B cell (primary cell): ENCODE measurements around the gene ATP8A2. TPM values are rescaled to one million over a fixed set of nuclear protein-coding genes. Genes with fewer than 3 reads are reported as not detected.

Source experiments
- ATAC-seq: fragments of 200-7000 bp; cut with Tn5 transposase; one replicate; pipeline ENCODE4 v1.10.0; 2021; ENCODE audit warnings: low read depth, mild to moderate bottlenecking, moderate number of reproducible peaks, moderate library complexity
- CTCF ChIA-PET: fragments of 350-600 bp; sonication (Branson Sonifier 250); formaldehyde crosslinking; loops from one replicate; lab custom pipeline; 2021; ENCODE audit warnings: antibody characterized with exemption, inconsistent platforms; lab: Charles Lee
- POLR2A ChIA-PET: fragments of 350-600 bp; sonication (Branson Sonifier 250); formaldehyde crosslinking; loops from one replicate; lab custom pipeline; 2021; ENCODE audit warnings: antibody characterized with exemption; lab: Charles Lee
- DNase-seq: peaks from one replicate; pipeline ENCODE4 v3.0.0; 2013
- H2AFZ ChIP-seq: 2 replicates; pipeline ENCODE4 v1.6.1; 2012; ENCODE audit warnings: mild to moderate bottlenecking, low read depth, low read length; ENCODE audit not compliant: insufficient read depth, poor library complexity, severe bottlenecking
- H3K27ac ChIP-seq, 2 donors: 1 replicate in 1 of 2; 2 replicates in 1 of 2; pipeline ENCODE4 v1.5.1; 2012 to 2013; ENCODE audit warnings: low read length in 2 of 2, mild to moderate bottlenecking in 2 of 2, moderate library complexity in 1 of 2
- H3K27me3 ChIP-seq, 4 experiments: fragments of 200-600 bp in 1 of 4; sonication (generic) in 1 of 4; replicated peaks in 1 of 4; 1 replicate in 2 of 4; 2 replicates in 2 of 4; pipeline versions ENCODE4 v1.6.1 to v1.7.0; 2013 to 2016; ENCODE audit warnings: low read length in 3 of 4, mild to moderate bottlenecking in 2 of 4, mixed read lengths in 1 of 4, moderate library complexity in 1 of 4; ENCODE audit not compliant: insufficient read depth in 4 of 4, control insufficient read depth in 3 of 4; ENCODE audit errors: control extremely low read depth in 1 of 4
- H3K36me3 ChIP-seq, 2 experiments: replicated peaks in 1 of 2; 1 replicate in 1 of 2; 2 replicates in 1 of 2; pipeline versions ENCODE4 v1.6.1 to v1.7.1; 2013; ENCODE audit warnings: low read length in 1 of 2; ENCODE audit not compliant: insufficient read depth in 2 of 2, control insufficient read depth in 1 of 2; ENCODE audit errors: control extremely low read depth in 1 of 2, extremely low read depth in 1 of 2
- H3K4me1 ChIP-seq, 2 donors: fragments of 200-600 bp in 1 of 2; sonication (generic) in 1 of 2; 1 replicate in 1 of 2; 2 replicates in 1 of 2; pipeline versions ENCODE4 v1.5.1 to v1.6.1; 2013 to 2017; ENCODE audit warnings: low read length in 2 of 2; ENCODE audit not compliant: control insufficient read depth in 2 of 2, insufficient read depth in 2 of 2
- H3K4me2 ChIP-seq: replicated peaks from 2 replicates; pipeline ENCODE3; 2012; ENCODE audit warnings: mild to moderate bottlenecking, low read depth, low read length; ENCODE audit not compliant: poor library complexity, severe bottlenecking
- H3K4me3 ChIP-seq, 5 experiments: fragments of 200-600 bp in 1 of 5; sonication (generic) in 1 of 5; 1 replicate in 3 of 5; 2 replicates in 2 of 5; pipeline versions ENCODE4 v1.5.1 to v1.7.0; 2011 to 2016; ENCODE audit warnings: low read length in 4 of 5, mild to moderate bottlenecking in 4 of 5, low read depth in 2 of 5, control low read depth in 1 of 5, moderate library complexity in 1 of 5; ENCODE audit not compliant: insufficient read depth in 1 of 5; ENCODE audit errors: control extremely low read depth in 1 of 5, extremely low read depth in 1 of 5
- H3K79me2 ChIP-seq: fragments of 200-600 bp; sonication (generic); one replicate; pipeline ENCODE4 v1.6.0; 2016; ENCODE audit warnings: low read length; ENCODE audit not compliant: control insufficient read depth, insufficient read depth
- H3K9ac ChIP-seq: fragments of 200-600 bp; sonication (generic); 2 replicates; pipeline ENCODE4 v1.6.1; 2017; ENCODE audit warnings: mild to moderate bottlenecking, low read length, moderate library complexity
- H3K9me3 ChIP-seq, 3 donors: one replicate each; pipeline versions ENCODE4 v1.6.1 to v1.7.1; 2013; ENCODE audit warnings: low read length in 2 of 3; ENCODE audit not compliant: control insufficient read depth in 2 of 3, insufficient read depth in 1 of 3; ENCODE audit errors: control extremely low read depth in 1 of 3
- H4K20me1 ChIP-seq: 2 replicates; pipeline ENCODE4 v1.6.0; 2012; ENCODE audit warnings: mild to moderate bottlenecking, low read length; ENCODE audit not compliant: insufficient read depth, control insufficient read depth, poor library complexity, severe bottlenecking
- H3K27ac Mint-ChIP-seq: one replicate; pipeline ENCODE4 v1.8.0; 2021; ENCODE audit warnings: mixed read lengths
- H3K27me3 Mint-ChIP-seq: one replicate; pipeline ENCODE4 v1.8.0; 2021; ENCODE audit warnings: mixed read lengths
- H3K4me1 Mint-ChIP-seq: one replicate; pipeline ENCODE4 v1.8.0; 2021; ENCODE audit warnings: mixed read lengths
- H3K4me3 Mint-ChIP-seq: one replicate; pipeline ENCODE4 v1.8.0; 2021; ENCODE audit warnings: mixed read lengths
- H3K9me3 Mint-ChIP-seq: one replicate; pipeline ENCODE4 v1.8.0; 2022; ENCODE audit warnings: mixed read lengths; ENCODE audit not compliant: insufficient read depth
- EZH2 ChIP-seq: IDR thresholded peaks from 2 replicates; pipeline ENCODE4 v1.6.1; 2012; ENCODE audit warnings: borderline replicate concordance, low read depth, mild to moderate bottlenecking, moderate library complexity, low read length; ENCODE audit not compliant: insufficient read depth, poor library complexity, severe bottlenecking
- WGBS: methylation state at CpG from one replicate; pipeline ENCODE4 v1.1.5; 2013; ENCODE audit warnings: missing lambda C conversion rate; ENCODE audit not compliant: insufficient coverage; 5-methylcytosine and 5-hydroxymethylcytosine counted together
- intact Hi-C: fragments of 100-400 bp; cut with micrococcal nuclease; formaldehyde crosslinking; loops from one replicate; pipeline ENCODE4 v1.10.0; 2022
- polyA plus RNA-seq: library from polyadenylated mRNA; depleted of rRNA; stranded (reverse); fragments of >200 nt; gene quantifications from 2 replicates; pipeline ENCODE4 v1.2.3, GENCODE V29; 2012
- total RNA-seq, 2 donors: library from RNA; stranded (reverse); fragments of 120-200 nt in 1 of 2; gene quantifications; 1 replicate in 1 of 2; 2 replicates in 1 of 2; pipeline versions ENCODE4 v1.2.3 to v1.2.4, GENCODE V29; 2013 to 2022
- TF ChIP-seq, protein P1 (sequence below): fragments of 200-600 bp; IDR thresholded peaks from one replicate; pipeline ENCODE4 v1.8.0; 2022; ENCODE audit warnings: antibody characterized with exemption, mild to moderate bottlenecking

ATP8A2 gene
- total and polyA plus RNA-seq, 2 donors (not counting 1 experiment from before 2014, with no cell fraction given): not detected

- no peak overlapping the region for H3K27ac Mint-ChIP-seq
- no peaks in the 10 kb centered on the region for H3K36me3 ChIP-seq
- no peaks in the 10 kb centered on the region for H3K4me1 ChIP-seq
- H3K4me3 ChIP-seq: no peak overlapping the region
- intact Hi-C loops: no loop called here
- no peak overlapping the region for H3K27ac ChIP-seq
- no peaks in the 10 kb centered on the region for H4K20me1 ChIP-seq
- no peak overlapping the region for H3K4me3 Mint-ChIP-seq
- H3K27me3 Mint-ChIP-seq: peaks cover 17% of the 10 kb centered on the region
- ATAC-seq (no peak), DNase-seq (no peak)
- no peak for TF ChIP-seq EZH2
- TF ChIP-seq, protein P1, sequence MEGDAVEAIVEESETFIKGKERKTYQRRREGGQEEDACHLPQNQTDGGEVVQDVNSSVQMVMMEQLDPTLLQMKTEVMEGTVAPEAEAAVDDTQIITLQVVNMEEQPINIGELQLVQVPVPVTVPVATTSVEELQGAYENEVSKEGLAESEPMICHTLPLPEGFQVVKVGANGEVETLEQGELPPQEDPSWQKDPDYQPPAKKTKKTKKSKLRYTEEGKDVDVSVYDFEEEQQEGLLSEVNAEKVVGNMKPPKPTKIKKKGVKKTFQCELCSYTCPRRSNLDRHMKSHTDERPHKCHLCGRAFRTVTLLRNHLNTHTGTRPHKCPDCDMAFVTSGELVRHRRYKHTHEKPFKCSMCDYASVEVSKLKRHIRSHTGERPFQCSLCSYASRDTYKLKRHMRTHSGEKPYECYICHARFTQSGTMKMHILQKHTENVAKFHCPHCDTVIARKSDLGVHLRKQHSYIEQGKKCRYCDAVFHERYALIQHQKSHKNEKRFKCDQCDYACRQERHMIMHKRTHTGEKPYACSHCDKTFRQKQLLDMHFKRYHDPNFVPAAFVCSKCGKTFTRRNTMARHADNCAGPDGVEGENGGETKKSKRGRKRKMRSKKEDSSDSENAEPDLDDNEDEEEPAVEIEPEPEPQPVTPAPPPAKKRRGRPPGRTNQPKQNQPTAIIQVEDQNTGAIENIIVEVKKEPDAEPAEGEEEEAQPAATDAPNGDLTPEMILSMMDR: no peak
- no peak overlapping the region for H2AFZ ChIP-seq
- H3K9me3 Mint-ChIP-seq: no peaks in the 10 kb centered on the region
- WGBS: 63% methylated on average over 8 of the region's 9 CpGs
- H3K79me2 ChIP-seq: no peaks in the 10 kb centered on the region
- POLR2A ChIA-PET: no interaction called here
- no peaks in the 10 kb centered on the region for H3K4me1 Mint-ChIP-seq
- no peak overlapping the region for H3K4me2 ChIP-seq
- CTCF ChIA-PET: no interaction called here
- no peak overlapping the region for H3K9ac ChIP-seq
- no peaks in the 10 kb centered on the region for H3K9me3 ChIP-seq
- H3K27me3 ChIP-seq: peaks cover 0 to 4% (median 0%) of the 10 kb centered on the region in 4 experiments
These were observed 123.1 kb downstream of the ATP8A2 start for GRCh38 chr13:25494698-25495411.

GRCh38 chr13:25501231-25501630, 129.5 kb downstream of the ATP8A2 start:
- no peaks in the 10 kb centered on the region for H3K4me1 ChIP-seq
- H3K9me3 Mint-ChIP-seq: no peaks in the 10 kb centered on the region

More at GRCh38 chr13:25501231-25501630, 129.5 kb downstream of the ATP8A2 start:
- Histone ChIP-seq H3K27me3 (no peaks in the 10 kb centered on the region), H3K4me2 (no peak overlapping the region), H3K79me2 (no peaks in the 10 kb centered on the region), H3K9me3 (no peaks in the 10 kb centered on the region), H4K20me1 (no peaks in the 10 kb centered on the region), H3K36me3 (no peaks in the 10 kb centered on the region), H3K4me3 (no peak overlapping the region), H3K27ac (no peak overlapping the region), H3K9ac (no peak overlapping the region), H2AFZ (no peak overlapping the region)
- TF ChIP-seq, protein P1: no peak
- TF ChIP-seq EZH2: no peak
- 73% methylated on average over 2 of the region's 3 CpGs for WGBS
- no peaks in the 10 kb centered on the region for H3K4me1 Mint-ChIP-seq
- H3K27me3 Mint-ChIP-seq: peaks cover 6% of the 10 kb centered on the region
- no peak for DNase-seq
- H3K27ac Mint-ChIP-seq: no peak overlapping the region
- intact Hi-C loops: no loop called here
- no peak for ATAC-seq
- no peak overlapping the region for H3K4me3 Mint-ChIP-seq
- CTCF ChIA-PET: no interaction called here
- POLR2A ChIA-PET: no interaction called here
